HepG2 (cell line): Measurements from ENCODE around the gene MRGPRG. TPM values are rescaled to one million over a fixed set of nuclear protein-coding genes. Genes with fewer than 3 reads are reported as not detected.

Source experiments
- ATAC-seq: fragments of 200-7000 bp; cut with Tn5 transposase; 3 replicates; pipeline ENCODE4 v1.9.1; 2020; ENCODE audit warnings: mild to moderate bottlenecking, moderate library complexity
- BruUV-seq: library from RNA; stranded (reverse); fragments of 400-500 nt; replicated peaks from 2 replicates; lab custom pipeline; 2021; lab: Mats Ljungman, UMichigan
- CTCF ChIA-PET: fragments of 300-600 bp; formaldehyde crosslinking; extraction: SDS; loops from one replicate; lab custom pipeline; 2021; ENCODE audit warnings: low total read pairs, inconsistent platforms, low intra/inter-chr PET ratio; lab: Yijun Ruan, JAX
- POLR2A ChIA-PET: fragments of 350-600 bp; sonication (Branson Sonifier 250); formaldehyde crosslinking; loops from one replicate; lab custom pipeline; 2020; ENCODE audit warnings: antibody characterized with exemption, inconsistent platforms; lab: Yijun Ruan, JAX
- DNase-seq: peaks from one replicate; pipeline ENCODE4 v3.0.0-alpha.2; 2015; ENCODE audit warnings: low spot score
- FAIRE-seq: peaks from 3 replicates; lab custom pipeline; 2011; peaks lifted over from hg19 to GRCh38; lab: Jason Lieb, UNC
- H2AFZ ChIP-seq: one replicate; pipeline ENCODE4 v1.6.1; 2011; ENCODE audit warnings: low read length, inconsistent platforms
- H3K27ac ChIP-seq: fragments of 300-600 bp; 3 replicates; pipeline ENCODE4 v1.8.0; 2011; ENCODE audit warnings: mixed run types, mild to moderate bottlenecking, mixed read lengths, low read length, inconsistent platforms; ENCODE audit not compliant: insufficient read depth; ENCODE audit errors: extremely low read length
- H3K27me3 ChIP-seq, 2 experiments: fragments of 200-600 bp in 1 of 2; 2 replicates in 1 of 2; 3 replicates in 1 of 2; pipeline versions ENCODE4 v1.6.0 to v1.8.0; 2011; ENCODE audit warnings: low read length in 2 of 2, mild to moderate bottlenecking in 2 of 2, moderate library complexity in 2 of 2, inconsistent platforms in 1 of 2; ENCODE audit not compliant: insufficient read depth in 2 of 2, control insufficient read depth in 1 of 2
- H3K36me3 ChIP-seq, 2 experiments: fragments of 200-600 bp in 1 of 2; replicated peaks in 1 of 2; 2 replicates in 1 of 2; 3 replicates in 1 of 2; pipeline versions ENCODE4 v1.5.1 to v1.8.0; 2011; ENCODE audit warnings: low read length in 2 of 2, inconsistent platforms in 1 of 2; ENCODE audit not compliant: insufficient read depth in 2 of 2, control insufficient read depth in 1 of 2
- H3K4me1 ChIP-seq: 2 replicates; pipeline ENCODE4 v1.5.1; 2012; ENCODE audit warnings: low read length, inconsistent platforms; ENCODE audit not compliant: insufficient read depth
- H3K4me2 ChIP-seq: 2 replicates; pipeline ENCODE4 v1.6.0; 2011; ENCODE audit warnings: low read depth, low read length, inconsistent platforms
- H3K4me3 ChIP-seq, 3 experiments: fragments of 200-600 bp in 1 of 3; sonication (generic), shearing (Covaris generic) in 1 of 3; replicated peaks in 1 of 3; 2 replicates each; pipeline ENCODE4 v1.5.1; 2011 to 2016; ENCODE audit warnings: low read length in 3 of 3, inconsistent platforms in 2 of 3, low read depth in 2 of 3, mild to moderate bottlenecking in 2 of 3, control low read depth in 1 of 3, mixed read lengths in 1 of 3; ENCODE audit not compliant: insufficient read depth in 1 of 3
- H3K79me2 ChIP-seq: one replicate; pipeline ENCODE4 v1.6.1; 2011; ENCODE audit warnings: low read length, inconsistent platforms; ENCODE audit not compliant: insufficient read depth
- H3K9ac ChIP-seq: 2 replicates; pipeline ENCODE4 v1.6.0; 2011; ENCODE audit warnings: mild to moderate bottlenecking, low read depth, low read length, inconsistent platforms; ENCODE audit not compliant: insufficient read depth
- H3K9me3 ChIP-seq: 2 replicates; pipeline ENCODE4 v1.5.1; 2012; ENCODE audit warnings: mild to moderate bottlenecking, low read length
- H4K20me1 ChIP-seq: 2 replicates; pipeline ENCODE4 v1.6.0; 2011; ENCODE audit warnings: inconsistent platforms, mild to moderate bottlenecking, low read length, moderate library complexity; ENCODE audit not compliant: insufficient read depth
- CREM ChIP-seq, 2 experiments: sonication (generic) in 1 of 2; formaldehyde crosslinking in 1 of 2; IDR thresholded peaks; 2 replicates each; pipeline versions ENCODE4 v1.4.0 to v1.6.1; 2016 to 2020; ENCODE audit warnings: antibody characterized with exemption in 1 of 2, mild to moderate bottlenecking in 1 of 2, missing genetic modification reagents in 1 of 2
- CTCF ChIP-seq: sonication (generic); formaldehyde crosslinking; IDR thresholded peaks from 2 replicates; pipeline ENCODE4 v1.5.0; 2020; ENCODE audit warnings: mild to moderate bottlenecking, missing genetic modification reagents, moderate library complexity
- FUBP1 ChIP-seq: sonication (generic); formaldehyde crosslinking; IDR thresholded peaks from 2 replicates; pipeline ENCODE4 v1.5.1; 2020; ENCODE audit warnings: missing genetic modification reagents, mild to moderate bottlenecking, borderline replicate concordance
- LCORL ChIP-seq, 2 experiments: fragments of 450-650 bp in 1 of 2; sonication (generic) in 1 of 2; formaldehyde crosslinking in 1 of 2; IDR thresholded peaks; 2 replicates each; pipeline versions ENCODE4 v1.5.0 to v1.6.1; 2017 to 2020; ENCODE audit warnings: antibody characterized with exemption in 1 of 2, missing genetic modification reagents in 1 of 2
- MED8 ChIP-seq: sonication (generic); formaldehyde crosslinking; IDR thresholded peaks from 2 replicates; pipeline ENCODE4 v1.8.1; 2023; ENCODE audit warnings: mild to moderate bottlenecking, missing genetic modification reagents; ENCODE audit not compliant: insufficient replicate concordance
- PAX8 ChIP-seq: sonication (generic); formaldehyde crosslinking; IDR thresholded peaks from 2 replicates; pipeline ENCODE4 v1.8.0; 2022; ENCODE audit warnings: mild to moderate bottlenecking, missing genetic modification reagents, borderline replicate concordance
- POLR2G ChIP-seq: fragments of 200-400 bp; formaldehyde crosslinking; IDR thresholded peaks from 2 replicates; pipeline ENCODE4 v1.6.1; 2018; ENCODE audit warnings: mild to moderate bottlenecking, low read depth, low read length, moderate library complexity
- REPIN1 ChIP-seq: sonication (generic); formaldehyde crosslinking; IDR thresholded peaks from 2 replicates; pipeline ENCODE4 v1.8.0; 2022; ENCODE audit warnings: missing genetic modification reagents, low read depth, mild to moderate bottlenecking, borderline replicate concordance
- TAF15 ChIP-seq: fragments of 200-400 bp; formaldehyde crosslinking; IDR thresholded peaks from one replicate; pipeline ENCODE4 v1.6.1; 2018; ENCODE audit warnings: mild to moderate bottlenecking, low read depth, low read length; ENCODE audit not compliant: poor library complexity, severe bottlenecking
- THAP11 ChIP-seq: IDR thresholded peaks from 2 replicates; pipeline ENCODE4 v1.6.1; 2016; ENCODE audit warnings: missing biosample characterization, missing genetic modification reagents
- ZBTB20 ChIP-seq: sonication (generic); formaldehyde crosslinking; IDR thresholded peaks from 2 replicates; pipeline ENCODE4 v1.8.1; 2023; ENCODE audit warnings: missing genetic modification reagents, low read depth, mild to moderate bottlenecking, borderline replicate concordance
- ZBTB38 ChIP-seq: sonication (generic); formaldehyde crosslinking; IDR thresholded peaks from 2 replicates; pipeline ENCODE4 v1.5.1; 2020; ENCODE audit warnings: mild to moderate bottlenecking, missing genetic modification reagents
- ZNF264 ChIP-seq: sonication (generic); formaldehyde crosslinking; IDR thresholded peaks from 2 replicates; pipeline ENCODE4 v1.4.0; 2020; ENCODE audit warnings: missing genetic modification reagents
- ZNF326 ChIP-seq: sonication (generic); formaldehyde crosslinking; IDR thresholded peaks from 2 replicates; pipeline ENCODE4 v1.4.0; 2020; ENCODE audit warnings: missing genetic modification reagents, borderline replicate concordance
- ZNF737 ChIP-seq: sonication (generic); formaldehyde crosslinking; IDR thresholded peaks from 2 replicates; pipeline ENCODE4 v1.5.0; 2020; ENCODE audit warnings: missing genetic modification reagents, mild to moderate bottlenecking, borderline replicate concordance
- ZNF891 ChIP-seq: sonication (generic); formaldehyde crosslinking; IDR thresholded peaks from 2 replicates; pipeline ENCODE4 v1.5.0; 2020; ENCODE audit warnings: mild to moderate bottlenecking, missing genetic modification reagents
- WGBS: methylation state at CpG from one replicate; pipeline ENCODE4 v1.1.6; 2017; ENCODE audit warnings: low lambda C conversion rate; 5-methylcytosine and 5-hydroxymethylcytosine counted together
- in situ Hi-C: cut with HindIII; loops from 2 replicates; pipeline ENCODE4 v1.10.0; 2017; ENCODE audit warnings: low pct_unique_long_range_greater_than_20kb; ENCODE audit not compliant: extremely low pct_ligation_motif_present
- intact Hi-C: fragments of 100-400 bp; cut with micrococcal nuclease; formaldehyde crosslinking; loops from one replicate; pipeline ENCODE4 v1.10.0; 2022; ENCODE audit not compliant: unreplicated experiment
- polyA plus RNA-seq, 8 experiments: library from polyadenylated mRNA; depleted of rRNA in 3 of 8; stranded (reverse) in 7 of 8; unstranded in 1 of 8; fragments of >200 nt; fragmentation: Illumina TruSeq in 4 of 8; extraction: Trizol in 4 of 8; gene quantifications; 2 replicates each; pipeline versions ENCODE4 v1.2.1 to v1.2.3, GENCODE V29; 2011 to 2016; ENCODE audit warnings: low read depth in 4 of 8, missing spikeins in 1 of 8, mixed read lengths in 1 of 8; ENCODE audit not compliant: insufficient read depth in 1 of 8
- total RNA-seq, 5 experiments: library from RNA; depleted of rRNA; stranded (reverse); fragments of >200 nt; fragmentation: Illumina TruSeq; extraction: Trizol; gene quantifications; 2 replicates each; pipeline ENCODE4 v1.2.3, GENCODE V29; 2016; ENCODE audit warnings: low read depth in 1 of 5
- TF ChIP-seq, protein P1 (sequence below): sonication (generic); formaldehyde crosslinking; IDR thresholded peaks from 2 replicates; pipeline ENCODE4 v1.9.0; 2021; ENCODE audit warnings: missing genetic modification reagents, borderline replicate concordance

MRGPRG gene
- total and polyA plus RNA-seq, 2 of the 13 experiments (the other 11 are each of a cell fraction or from before 2014, with no cell fraction given): not detected

DNA sequence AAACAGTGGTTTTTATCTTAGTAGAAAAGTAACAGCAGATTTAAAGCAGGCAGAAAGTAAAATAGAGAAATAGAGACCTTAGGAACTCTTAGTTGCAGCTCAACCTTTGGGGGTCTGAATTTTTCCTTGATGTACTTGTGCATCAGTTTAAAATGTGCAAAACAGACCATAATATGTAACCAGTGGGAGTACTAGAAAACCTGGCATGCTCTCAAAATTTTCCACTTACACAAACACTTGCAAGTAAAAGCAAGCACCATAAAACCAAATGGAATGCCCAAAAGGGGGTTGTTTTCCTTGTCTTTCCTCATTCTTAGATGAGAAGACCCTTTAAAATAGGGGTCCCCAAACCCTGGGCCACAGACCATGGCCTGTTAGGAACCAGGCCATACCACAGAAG lies 26.5 kb upstream of the MRGPRG start (continued):
- no peak for TF ChIP-seq ZBTB20 (CRISPR knock-in tag)
- no peak for TF ChIP-seq ZBTB38 (CRISPR knock-in tag)
- TF ChIP-seq POLR2G: no peak
- no peak for TF ChIP-seq CREM (IDR thresholded peaks at IDR 0.05)
- TF ChIP-seq CREM (CRISPR knock-in tag; IDR thresholded peaks at IDR 0.05): no peak
- TF ChIP-seq CTCF (CRISPR knock-in tag): no peak
- TF ChIP-seq ZNF891: no peak
- no peak for TF ChIP-seq TAF15
- TF ChIP-seq MED8 (CRISPR knock-in tag): no peak
- TF ChIP-seq, protein P1, sequence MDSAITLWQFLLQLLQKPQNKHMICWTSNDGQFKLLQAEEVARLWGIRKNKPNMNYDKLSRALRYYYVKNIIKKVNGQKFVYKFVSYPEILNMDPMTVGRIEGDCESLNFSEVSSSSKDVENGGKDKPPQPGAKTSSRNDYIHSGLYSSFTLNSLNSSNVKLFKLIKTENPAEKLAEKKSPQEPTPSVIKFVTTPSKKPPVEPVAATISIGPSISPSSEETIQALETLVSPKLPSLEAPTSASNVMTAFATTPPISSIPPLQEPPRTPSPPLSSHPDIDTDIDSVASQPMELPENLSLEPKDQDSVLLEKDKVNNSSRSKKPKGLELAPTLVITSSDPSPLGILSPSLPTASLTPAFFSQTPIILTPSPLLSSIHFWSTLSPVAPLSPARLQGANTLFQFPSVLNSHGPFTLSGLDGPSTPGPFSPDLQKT (CRISPR knock-in tag): no peak
- no peak for TF ChIP-seq ZNF326 (CRISPR knock-in tag)
- TF ChIP-seq, all 625 proteins: peak for 0

DNA sequence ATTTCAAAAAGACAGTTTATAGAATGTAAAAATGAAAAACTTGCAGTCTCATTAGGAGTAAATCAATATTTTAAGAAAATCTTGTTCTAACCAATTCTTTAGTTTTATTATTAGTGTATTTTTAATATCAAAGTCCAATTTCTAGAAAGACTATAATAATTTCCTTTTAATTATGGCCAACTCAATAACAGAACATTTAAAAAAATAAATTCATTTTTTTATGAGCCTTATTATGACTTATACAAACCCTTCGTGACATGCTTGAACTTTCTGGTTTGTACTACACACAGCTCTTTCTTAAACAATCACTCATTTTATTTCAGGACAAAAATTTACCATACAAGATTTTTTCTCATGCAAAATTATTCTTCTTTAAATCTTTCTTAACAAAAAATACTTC lies 25.3 kb upstream of the MRGPRG start:
- Histone ChIP-seq H3K4me1 (no peaks in the 10 kb centered on the region), H3K27ac (no peak overlapping the region), H3K4me2 (no peak overlapping the region), H3K27me3 (peaks cover 2 to 5% of the 10 kb centered on the region in 2 experiments; a peak in 2 of 5 replicates), H3K36me3 (no peaks in the 10 kb centered on the region), H2AFZ (no peak overlapping the region), H3K79me2 (no peaks in the 10 kb centered on the region), H3K4me3 (no peak overlapping the region), H4K20me1 (no peaks in the 10 kb centered on the region), H3K9ac (no peak overlapping the region), H3K9me3 (no peaks in the 10 kb centered on the region)
- no TSS peak for BruUV-seq
- DNase-seq (no peak), FAIRE-seq (no peak), ATAC-seq (no peak)
- no peak for TF ChIP-seq LCORL (IDR thresholded peaks at IDR 0.05)
- TF ChIP-seq LCORL (CRISPR knock-in tag; IDR thresholded peaks at IDR 0.05): no peak
- no peak for TF ChIP-seq ZNF737
- no peak for TF ChIP-seq PAX8 (CRISPR knock-in tag)
- no peak for TF ChIP-seq FUBP1 (CRISPR knock-in tag)
- no peak for TF ChIP-seq ZNF264 (CRISPR knock-in tag)
- TF ChIP-seq THAP11 (CRISPR knock-in tag): no peak
- no peak for TF ChIP-seq MED8 (CRISPR knock-in tag)
- no peak for TF ChIP-seq REPIN1 (CRISPR knock-in tag)
- in situ Hi-C loops: no loop called here
- intact Hi-C loops: no loop called here
- 2% methylated on average over 1 of the region's 1 CpG for WGBS
- ChIA-PET CTCF (no interaction called here), POLR2A (no interaction called here)
